Liver (tissue), 9 donors: ENCODE data around the gene ADAP1. TPM values are rescaled to one million over a fixed set of nuclear protein-coding genes. Genes with fewer than 3 reads are reported as not detected.

Source experiments
- DNase-seq: peaks from one replicate; pipeline ENCODE4 v3.0.0-alpha.2; 2017; ENCODE audit warnings: low spot score
- H3K27ac ChIP-seq, 2 donors: one replicate each; pipeline ENCODE4 v1.7.0; 2013; ENCODE audit warnings: inconsistent platforms in 2 of 2, low read length in 2 of 2, control low read depth in 1 of 2, low read depth in 1 of 2, mild to moderate bottlenecking in 1 of 2
- H3K27me3 ChIP-seq, 4 donors: one replicate each; pipeline versions ENCODE4 v1.6.1 to v1.7.0; 2013; ENCODE audit warnings: low read length in 3 of 4, inconsistent platforms in 1 of 4, mild to moderate bottlenecking in 1 of 4, moderate library complexity in 1 of 4; ENCODE audit not compliant: control insufficient read depth in 4 of 4, insufficient read depth in 4 of 4
- H3K36me3 ChIP-seq, 4 donors: one replicate each; pipeline versions ENCODE4 v1.6.1 to v1.7.0; 2013; ENCODE audit warnings: low read length in 3 of 4, mild to moderate bottlenecking in 3 of 4, low read depth in 1 of 4, moderate library complexity in 1 of 4; ENCODE audit not compliant: control insufficient read depth in 4 of 4, insufficient read depth in 3 of 4
- H3K4me1 ChIP-seq, 4 donors: one replicate each; pipeline versions ENCODE4 v1.6.1 to v1.7.0; 2013; ENCODE audit warnings: low read length in 3 of 4, mild to moderate bottlenecking in 3 of 4, moderate library complexity in 1 of 4; ENCODE audit not compliant: control insufficient read depth in 4 of 4, insufficient read depth in 4 of 4
- H3K4me3 ChIP-seq, 3 donors: one replicate each; pipeline versions ENCODE4 v1.6.1 to v1.7.0; 2013; ENCODE audit warnings: low read length in 3 of 3, control low read depth in 1 of 3, low read depth in 1 of 3, mild to moderate bottlenecking in 1 of 3
- H3K9ac ChIP-seq, 2 donors: one replicate each; pipeline ENCODE4 v1.7.0; 2013; ENCODE audit warnings: low read length in 2 of 2, mild to moderate bottlenecking in 2 of 2, moderate library complexity in 2 of 2, control low read depth in 1 of 2, low read depth in 1 of 2
- H3K9me3 ChIP-seq, 4 donors: one replicate each; pipeline versions ENCODE4 v1.6.1 to v1.7.0; 2013; ENCODE audit warnings: low read length in 3 of 4; ENCODE audit not compliant: control insufficient read depth in 4 of 4
- EGR1 ChIP-seq, 2 donors: IDR thresholded peaks; 2 replicates each; pipeline ENCODE4 v1.6.1; 2016 to 2018; ENCODE audit warnings: antibody characterized with exemption in 2 of 2, low read depth in 2 of 2
- FOXA1 ChIP-seq: IDR thresholded peaks from 2 replicates; pipeline ENCODE4 v1.6.1; 2016; ENCODE audit warnings: antibody characterized with exemption
- FOXA2 ChIP-seq: IDR thresholded peaks from 2 replicates; pipeline ENCODE4 v1.6.1; 2016; ENCODE audit warnings: antibody characterized with exemption
- GABPA ChIP-seq, 2 donors: IDR thresholded peaks in 1 of 2; conservative IDR thresholded peaks in 1 of 2; 2 replicates each; pipeline ENCODE4 v1.6.1; 2016; ENCODE audit warnings: antibody characterized with exemption in 2 of 2, mild to moderate bottlenecking in 1 of 2, moderate library complexity in 1 of 2
- HNF4A ChIP-seq, 2 donors: conservative IDR thresholded peaks; 2 replicates each; pipeline ENCODE4 v1.6.1; 2016; ENCODE audit warnings: antibody characterized with exemption in 2 of 2, mild to moderate bottlenecking in 2 of 2
- HNF4G ChIP-seq: IDR thresholded peaks from 2 replicates; pipeline ENCODE4 v1.6.1; 2016; ENCODE audit warnings: antibody characterized with exemption
- JUND ChIP-seq, 2 donors: IDR thresholded peaks; 2 replicates each; pipeline ENCODE4 v1.6.1; 2016; ENCODE audit warnings: antibody characterized with exemption in 2 of 2
- MAX ChIP-seq: IDR thresholded peaks from 2 replicates; pipeline ENCODE4 v1.6.1; 2016; ENCODE audit warnings: antibody characterized with exemption
- NR2F2 ChIP-seq: IDR thresholded peaks from 2 replicates; pipeline ENCODE4 v1.6.1; 2016; ENCODE audit warnings: antibody characterized with exemption
- RAD21 ChIP-seq, 2 donors: IDR thresholded peaks; 2 replicates each; pipeline ENCODE4 v1.6.1; 2016; ENCODE audit warnings: antibody characterized with exemption in 2 of 2, mild to moderate bottlenecking in 2 of 2
- RXRA ChIP-seq, 2 donors: IDR thresholded peaks; 2 replicates each; pipeline ENCODE4 v1.6.1; 2017 to 2018; ENCODE audit warnings: antibody characterized with exemption in 2 of 2, mild to moderate bottlenecking in 1 of 2
- SP1 ChIP-seq: IDR thresholded peaks from 2 replicates; pipeline ENCODE4 v1.6.1; 2018; ENCODE audit warnings: antibody characterized with exemption, mild to moderate bottlenecking
- TAF1 ChIP-seq: conservative IDR thresholded peaks from 2 replicates; pipeline ENCODE4 v1.6.1; 2016; ENCODE audit warnings: antibody characterized with exemption, mild to moderate bottlenecking
- YY1 ChIP-seq: IDR thresholded peaks from 2 replicates; pipeline ENCODE4 v1.6.1; 2016; ENCODE audit warnings: antibody characterized with exemption, mild to moderate bottlenecking
- WGBS: extraction: QIAGEN DNeasy Blood & Tissue Kit; methylation state at CpG from one replicate; pipeline ENCODE4 v1.1.7; 2013; 5-methylcytosine and 5-hydroxymethylcytosine counted together
- polyA plus RNA-seq, 2 donors: library from polyadenylated mRNA; stranded (reverse) in 1 of 2; unstranded in 1 of 2; fragments of 200-250 nt in 1 of 2; fragments of >200 nt in 1 of 2; fragmentation: Nextera tagmentation in 1 of 2; extraction: Ambion mirVana in 1 of 2; gene quantifications; one replicate each; pipeline versions ENCODE4 v1.2.1 to v1.2.3, GENCODE V29; 2013 to 2015
- total RNA-seq, 2 donors: library from RNA; depleted of rRNA; stranded (reverse); fragments of >200 nt; gene quantifications; one replicate each; pipeline ENCODE4 v1.2.3, GENCODE V29; 2014
- TF ChIP-seq, protein P1 (sequence below): IDR thresholded peaks from 2 replicates; pipeline ENCODE4 v1.6.1; 2016; ENCODE audit warnings: antibody characterized with exemption
- TF ChIP-seq, protein P2 (sequence below): IDR thresholded peaks from 2 replicates; pipeline ENCODE4 v1.6.1; 2016; ENCODE audit warnings: antibody characterized with exemption, mild to moderate bottlenecking
- TF ChIP-seq, protein P3 (sequence below): fragments of 150-350 bp; IDR thresholded peaks from 2 replicates; pipeline ENCODE4 v1.5.1; 2017; ENCODE audit warnings: improper control_type of control experiment, low read depth, low read length; ENCODE audit not compliant: missing input control
- donor health status: healthy.
- donor health status: healthy.
- donor health status: healthy.
- donor health status: healthy.
- donor health status: healthy.

ADAP1 gene
- total and polyA plus RNA-seq, 4 donors, result 0.46 to 3.7 (median 2.7) TPM

DNA sequence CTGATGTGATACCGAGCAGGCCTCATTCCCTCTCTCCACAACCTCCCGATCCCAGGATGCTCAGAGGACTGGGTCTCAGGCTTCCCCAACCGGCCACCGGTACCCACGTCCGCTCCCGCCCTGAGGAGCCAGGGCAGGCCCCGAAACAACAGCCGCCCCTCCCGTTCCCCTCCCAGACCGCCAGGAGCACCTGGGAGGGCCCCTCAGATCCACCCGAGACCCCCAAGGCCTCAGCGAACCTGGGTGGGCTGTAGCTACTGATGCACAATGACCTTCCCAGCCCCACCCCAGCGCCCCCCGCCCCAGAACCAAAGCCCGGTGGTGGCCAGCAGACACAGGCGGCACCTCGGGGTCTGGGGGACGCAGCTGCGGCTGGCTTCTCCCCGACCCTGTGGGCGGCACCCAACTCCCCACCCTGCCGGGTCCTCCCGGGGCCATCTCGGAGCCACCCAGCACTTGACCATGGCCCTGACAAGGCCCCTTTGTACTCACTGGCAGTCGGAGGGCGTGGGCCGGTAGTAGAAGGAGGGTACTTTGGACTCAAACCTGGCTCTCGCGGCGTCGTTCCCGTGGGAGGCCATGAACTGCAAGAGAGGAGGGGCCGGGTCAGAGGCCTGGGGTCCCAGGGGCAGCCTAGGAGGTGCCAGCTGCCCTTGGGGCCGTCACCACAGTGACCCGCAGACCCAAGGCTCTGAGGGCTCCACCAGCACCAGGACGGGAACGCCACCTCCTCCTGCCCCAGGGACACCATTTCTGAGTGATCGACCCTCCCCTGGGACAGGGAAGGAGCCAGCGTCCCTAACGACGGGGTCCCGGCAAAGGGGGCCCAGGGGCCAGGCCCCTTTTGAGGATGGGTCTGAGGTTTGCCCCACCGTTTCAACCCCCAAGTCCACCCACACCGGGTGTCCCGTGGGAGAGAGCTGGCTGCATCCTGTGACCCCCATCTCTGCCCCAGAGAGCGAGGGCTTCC lies 28.1 kb downstream of the ADAP1 start:
- no peak for TF ChIP-seq TAF1
- no peak for TF ChIP-seq EGR1 (IDR thresholded peaks at IDR 0.05; ENCODE audit: low read depth in 2 of 2)
- TF ChIP-seq FOXA1, result no peak
- no peak for TF ChIP-seq SP1
- peaks cover 0 to 3% (median 0%) of the 10 kb centered on the region in 4 donors for H3K36me3 ChIP-seq
- H3K9ac ChIP-seq, result no peak overlapping the region
- no peak for DNase-seq
- H3K9me3 ChIP-seq, result no peaks in the 10 kb centered on the region
- H3K27ac ChIP-seq, result no peak overlapping the region
- no peaks in the 10 kb centered on the region for H3K27me3 ChIP-seq
- H3K4me1 ChIP-seq, result peaks cover 0 to 6% (median 2%) of the 10 kb centered on the region in 4 donors
- no peak overlapping the region for H3K4me3 ChIP-seq
- 66% methylated on average over 47 of the region's 47 CpGs for WGBS

GRCh38 chr7:925601-926000 lies 28.9 kb downstream of the ADAP1 start:
- Histone ChIP-seq H3K36me3 (peaks cover 0 to 3% (median 0%) of the 10 kb centered on the region in 4 donors), H3K9ac (no peak overlapping the region), H3K9me3 (no peaks in the 10 kb centered on the region), H3K4me3 (no peak overlapping the region), H3K27me3 (no peaks in the 10 kb centered on the region), H3K27ac (no peak overlapping the region), H3K4me1 (peaks cover 0 to 6% (median 2%) of the 10 kb centered on the region in 4 donors)
- WGBS, result 70% methylated on average over 18 of the region's 18 CpGs
- TF ChIP-seq, protein P1, sequence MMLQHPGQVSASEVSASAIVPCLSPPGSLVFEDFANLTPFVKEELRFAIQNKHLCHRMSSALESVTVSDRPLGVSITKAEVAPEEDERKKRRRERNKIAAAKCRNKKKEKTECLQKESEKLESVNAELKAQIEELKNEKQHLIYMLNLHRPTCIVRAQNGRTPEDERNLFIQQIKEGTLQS, result no peak
- TF ChIP-seq TAF1, result no peak
- TF ChIP-seq FOXA1, result no peak
- TF ChIP-seq SP1, result no peak
- no peak for TF ChIP-seq YY1
- TF ChIP-seq HNF4A (conservative IDR thresholded peaks at IDR 0.05), result no peak
- no peak for TF ChIP-seq FOXA2
- TF ChIP-seq MAX, result no peak
- TF ChIP-seq, protein P2, sequence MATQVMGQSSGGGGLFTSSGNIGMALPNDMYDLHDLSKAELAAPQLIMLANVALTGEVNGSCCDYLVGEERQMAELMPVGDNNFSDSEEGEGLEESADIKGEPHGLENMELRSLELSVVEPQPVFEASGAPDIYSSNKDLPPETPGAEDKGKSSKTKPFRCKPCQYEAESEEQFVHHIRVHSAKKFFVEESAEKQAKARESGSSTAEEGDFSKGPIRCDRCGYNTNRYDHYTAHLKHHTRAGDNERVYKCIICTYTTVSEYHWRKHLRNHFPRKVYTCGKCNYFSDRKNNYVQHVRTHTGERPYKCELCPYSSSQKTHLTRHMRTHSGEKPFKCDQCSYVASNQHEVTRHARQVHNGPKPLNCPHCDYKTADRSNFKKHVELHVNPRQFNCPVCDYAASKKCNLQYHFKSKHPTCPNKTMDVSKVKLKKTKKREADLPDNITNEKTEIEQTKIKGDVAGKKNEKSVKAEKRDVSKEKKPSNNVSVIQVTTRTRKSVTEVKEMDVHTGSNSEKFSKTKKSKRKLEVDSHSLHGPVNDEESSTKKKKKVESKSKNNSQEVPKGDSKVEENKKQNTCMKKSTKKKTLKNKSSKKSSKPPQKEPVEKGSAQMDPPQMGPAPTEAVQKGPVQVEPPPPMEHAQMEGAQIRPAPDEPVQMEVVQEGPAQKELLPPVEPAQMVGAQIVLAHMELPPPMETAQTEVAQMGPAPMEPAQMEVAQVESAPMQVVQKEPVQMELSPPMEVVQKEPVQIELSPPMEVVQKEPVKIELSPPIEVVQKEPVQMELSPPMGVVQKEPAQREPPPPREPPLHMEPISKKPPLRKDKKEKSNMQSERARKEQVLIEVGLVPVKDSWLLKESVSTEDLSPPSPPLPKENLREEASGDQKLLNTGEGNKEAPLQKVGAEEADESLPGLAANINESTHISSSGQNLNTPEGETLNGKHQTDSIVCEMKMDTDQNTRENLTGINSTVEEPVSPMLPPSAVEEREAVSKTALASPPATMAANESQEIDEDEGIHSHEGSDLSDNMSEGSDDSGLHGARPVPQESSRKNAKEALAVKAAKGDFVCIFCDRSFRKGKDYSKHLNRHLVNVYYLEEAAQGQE, result no peak
- no peak for TF ChIP-seq RAD21 (IDR thresholded peaks at IDR 0.05)
- TF ChIP-seq JUND (IDR thresholded peaks at IDR 0.05), result no peak
- no peak for TF ChIP-seq EGR1 (IDR thresholded peaks at IDR 0.05; ENCODE audit: low read depth in 2 of 2)
- TF ChIP-seq, protein P3, sequence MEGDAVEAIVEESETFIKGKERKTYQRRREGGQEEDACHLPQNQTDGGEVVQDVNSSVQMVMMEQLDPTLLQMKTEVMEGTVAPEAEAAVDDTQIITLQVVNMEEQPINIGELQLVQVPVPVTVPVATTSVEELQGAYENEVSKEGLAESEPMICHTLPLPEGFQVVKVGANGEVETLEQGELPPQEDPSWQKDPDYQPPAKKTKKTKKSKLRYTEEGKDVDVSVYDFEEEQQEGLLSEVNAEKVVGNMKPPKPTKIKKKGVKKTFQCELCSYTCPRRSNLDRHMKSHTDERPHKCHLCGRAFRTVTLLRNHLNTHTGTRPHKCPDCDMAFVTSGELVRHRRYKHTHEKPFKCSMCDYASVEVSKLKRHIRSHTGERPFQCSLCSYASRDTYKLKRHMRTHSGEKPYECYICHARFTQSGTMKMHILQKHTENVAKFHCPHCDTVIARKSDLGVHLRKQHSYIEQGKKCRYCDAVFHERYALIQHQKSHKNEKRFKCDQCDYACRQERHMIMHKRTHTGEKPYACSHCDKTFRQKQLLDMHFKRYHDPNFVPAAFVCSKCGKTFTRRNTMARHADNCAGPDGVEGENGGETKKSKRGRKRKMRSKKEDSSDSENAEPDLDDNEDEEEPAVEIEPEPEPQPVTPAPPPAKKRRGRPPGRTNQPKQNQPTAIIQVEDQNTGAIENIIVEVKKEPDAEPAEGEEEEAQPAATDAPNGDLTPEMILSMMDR, result no peak
- no peak for TF ChIP-seq RXRA (IDR thresholded peaks at IDR 0.05)
- TF ChIP-seq NR2F2, result no peak
- TF ChIP-seq HNF4G, result no peak
- no peak for TF ChIP-seq GABPA (IDR thresholded peaks at IDR 0.05 in 1 of 2, conservative IDR thresholded peaks at IDR 0.05 in 1 of 2)
- DNase-seq, result no peak
